PFSK-1 (cell line): ENCODE results near the gene LCMT1.

Experiments used
- FOXP2 ChIP-seq: optimal IDR thresholded peaks from 2 replicates; pipeline ENCODE3; 2011; ENCODE audit warnings: borderline replicate concordance, control low read depth, inconsistent platforms; ENCODE audit not compliant: insufficient read depth; ENCODE audit errors: extremely low read length, extremely low read depth
- POLR2AphosphoS5 ChIP-seq: IDR thresholded peaks from 2 replicates; pipeline ENCODE4 v1.6.1; 2012; ENCODE audit warnings: low read depth, mild to moderate bottlenecking, control low read depth, low read length, moderate library complexity
- SIN3A ChIP-seq: IDR thresholded peaks from 2 replicates; pipeline ENCODE4 v1.6.1; 2012; ENCODE audit warnings: mild to moderate bottlenecking, low read length, moderate library complexity, borderline replicate concordance; ENCODE audit not compliant: insufficient read depth
- TAF1 ChIP-seq: IDR thresholded peaks from 2 replicates; pipeline ENCODE4 v1.6.1; 2012; ENCODE audit warnings: low read length, control low read depth, borderline replicate concordance; ENCODE audit not compliant: insufficient read depth
- TF ChIP-seq, protein P1 (sequence below), 2 experiments: IDR thresholded peaks; 2 replicates each; pipeline versions ENCODE4 v1.6.1 to v1.8.0; 2011 to 2012; ENCODE audit warnings: low read depth in 2 of 2, low read length in 2 of 2, control low read depth in 1 of 2, inconsistent platforms in 1 of 2, mild to moderate bottlenecking in 1 of 2, moderate library complexity in 1 of 2; ENCODE audit not compliant: insufficient read depth in 1 of 2

Gene LCMT1

DNA sequence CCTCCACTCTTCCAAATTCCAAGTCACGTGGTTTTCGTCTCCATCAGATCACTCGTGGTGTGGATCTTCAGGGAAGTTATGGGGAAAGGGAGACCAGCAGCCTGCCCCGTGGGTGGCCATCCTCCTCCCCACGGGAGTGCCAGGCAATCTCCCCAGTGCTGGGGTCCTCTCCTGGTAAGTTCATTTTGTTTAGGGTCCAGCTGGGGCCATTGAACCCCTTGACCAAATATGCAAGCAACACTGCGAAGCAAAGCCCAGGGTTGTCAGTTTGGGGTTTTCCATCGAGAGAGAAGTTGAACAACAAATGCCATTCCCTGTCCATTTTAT, 4.1 kb upstream of the LCMT1 start:
- TF ChIP-seq, protein P1, sequence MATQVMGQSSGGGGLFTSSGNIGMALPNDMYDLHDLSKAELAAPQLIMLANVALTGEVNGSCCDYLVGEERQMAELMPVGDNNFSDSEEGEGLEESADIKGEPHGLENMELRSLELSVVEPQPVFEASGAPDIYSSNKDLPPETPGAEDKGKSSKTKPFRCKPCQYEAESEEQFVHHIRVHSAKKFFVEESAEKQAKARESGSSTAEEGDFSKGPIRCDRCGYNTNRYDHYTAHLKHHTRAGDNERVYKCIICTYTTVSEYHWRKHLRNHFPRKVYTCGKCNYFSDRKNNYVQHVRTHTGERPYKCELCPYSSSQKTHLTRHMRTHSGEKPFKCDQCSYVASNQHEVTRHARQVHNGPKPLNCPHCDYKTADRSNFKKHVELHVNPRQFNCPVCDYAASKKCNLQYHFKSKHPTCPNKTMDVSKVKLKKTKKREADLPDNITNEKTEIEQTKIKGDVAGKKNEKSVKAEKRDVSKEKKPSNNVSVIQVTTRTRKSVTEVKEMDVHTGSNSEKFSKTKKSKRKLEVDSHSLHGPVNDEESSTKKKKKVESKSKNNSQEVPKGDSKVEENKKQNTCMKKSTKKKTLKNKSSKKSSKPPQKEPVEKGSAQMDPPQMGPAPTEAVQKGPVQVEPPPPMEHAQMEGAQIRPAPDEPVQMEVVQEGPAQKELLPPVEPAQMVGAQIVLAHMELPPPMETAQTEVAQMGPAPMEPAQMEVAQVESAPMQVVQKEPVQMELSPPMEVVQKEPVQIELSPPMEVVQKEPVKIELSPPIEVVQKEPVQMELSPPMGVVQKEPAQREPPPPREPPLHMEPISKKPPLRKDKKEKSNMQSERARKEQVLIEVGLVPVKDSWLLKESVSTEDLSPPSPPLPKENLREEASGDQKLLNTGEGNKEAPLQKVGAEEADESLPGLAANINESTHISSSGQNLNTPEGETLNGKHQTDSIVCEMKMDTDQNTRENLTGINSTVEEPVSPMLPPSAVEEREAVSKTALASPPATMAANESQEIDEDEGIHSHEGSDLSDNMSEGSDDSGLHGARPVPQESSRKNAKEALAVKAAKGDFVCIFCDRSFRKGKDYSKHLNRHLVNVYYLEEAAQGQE (IDR thresholded peaks at IDR 0.05; ENCODE audit: insufficient read depth in 1 of 2, low read depth in 2 of 2, low read length in 2 of 2) = no peak
- TF ChIP-seq SIN3A (no peak), FOXP2 (no peak), TAF1 (no peak), POLR2AphosphoS5 (no peak)

DNA sequence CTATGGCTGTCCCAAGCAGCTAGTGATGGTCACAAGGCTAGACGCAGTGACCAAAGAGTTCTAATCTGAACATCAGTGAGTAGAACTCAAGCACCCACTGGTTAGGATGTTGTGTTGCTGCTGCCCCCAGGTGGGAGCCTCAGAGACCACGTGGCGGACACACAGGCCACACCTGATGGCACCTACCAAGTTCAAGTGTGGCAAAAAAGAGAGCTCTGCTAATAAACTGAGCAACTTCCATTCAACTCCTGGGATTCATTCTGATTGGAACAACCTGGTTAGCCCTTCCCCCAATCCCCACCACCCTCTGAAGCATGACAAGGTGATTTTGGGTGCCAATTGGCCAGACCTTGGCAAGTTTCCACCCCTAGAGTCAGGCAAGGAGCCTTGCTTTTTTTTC, 3.5 kb upstream of the LCMT1 start:
- TF ChIP-seq TAF1 (no peak), SIN3A (no peak), FOXP2 (no peak), POLR2AphosphoS5 (no peak)
- TF ChIP-seq, protein P1 (IDR thresholded peaks at IDR 0.05; ENCODE audit: insufficient read depth in 1 of 2, low read depth in 2 of 2, low read length in 2 of 2) = no peak

DNA sequence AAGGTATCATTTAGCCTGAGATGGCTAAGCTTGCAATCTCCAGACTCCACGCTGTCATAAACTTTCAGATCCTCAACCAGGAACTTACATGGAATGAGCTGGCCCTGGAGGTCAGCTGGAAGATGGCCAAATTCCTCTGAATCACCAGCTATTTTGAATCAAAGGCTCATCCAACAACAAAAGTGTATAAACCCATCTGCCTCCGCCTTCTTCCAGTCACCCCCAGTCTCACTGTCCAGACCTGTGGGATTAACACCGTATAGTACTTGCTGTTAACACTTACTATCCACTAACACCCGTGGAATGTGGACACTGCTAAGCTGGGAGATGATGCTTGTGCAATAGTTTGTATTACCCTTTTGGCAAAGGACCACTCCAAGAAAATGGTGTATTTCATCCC, 1.9 kb upstream of the LCMT1 start:
- TF ChIP-seq POLR2AphosphoS5 (no peak), SIN3A (no peak), TAF1 (no peak), FOXP2 (no peak)
- TF ChIP-seq, protein P1 (IDR thresholded peaks at IDR 0.05; ENCODE audit: insufficient read depth in 1 of 2, low read depth in 2 of 2, low read length in 2 of 2) = no peak

DNA sequence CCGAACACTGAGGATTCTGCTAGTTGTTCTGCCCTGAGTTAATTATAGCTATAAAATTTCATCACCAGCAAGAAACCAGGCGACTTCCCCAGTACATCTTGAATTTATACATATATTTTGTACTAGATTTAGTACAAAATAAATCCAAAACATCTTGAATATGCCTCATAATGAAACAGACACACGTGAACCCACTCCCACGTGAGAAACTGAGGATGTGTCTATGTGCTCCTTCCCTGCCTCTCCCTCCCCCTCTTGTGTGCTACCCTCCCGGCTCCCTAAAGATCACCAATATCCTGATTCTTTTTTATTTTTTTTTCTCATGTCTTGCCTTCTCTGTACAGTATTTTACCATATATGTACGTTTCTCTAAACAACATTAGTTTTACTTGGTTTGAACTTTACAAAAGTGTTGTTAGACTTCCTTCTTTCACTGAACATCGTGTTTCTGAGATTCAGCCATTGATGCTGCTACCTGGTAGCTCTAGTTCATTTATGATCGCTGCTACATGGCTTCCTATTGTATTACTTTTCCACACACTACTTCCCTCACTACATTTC, 1.1 kb upstream of the LCMT1 start:
- TF ChIP-seq FOXP2 = no peak

DNA sequence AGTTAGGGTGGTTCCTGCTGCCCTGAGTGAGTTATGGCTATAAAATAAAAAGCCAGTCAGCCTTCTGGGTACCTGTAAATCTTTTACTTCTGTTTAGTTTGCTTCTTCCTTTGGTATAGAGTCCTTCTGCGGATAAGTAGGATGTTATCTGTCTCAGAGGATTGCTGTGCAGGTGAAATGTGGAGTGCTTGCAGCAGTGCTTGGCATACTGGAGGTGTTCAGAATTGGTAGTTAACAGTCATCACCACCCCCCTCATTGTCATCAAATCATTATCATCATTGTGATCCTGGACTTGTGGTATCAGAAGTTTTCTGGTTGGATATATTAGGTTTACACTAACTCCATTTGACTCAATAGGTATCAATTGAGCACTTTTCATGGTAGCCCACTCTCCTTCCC, 2.6 kb downstream of the LCMT1 start:
- TF ChIP-seq SIN3A (no peak), FOXP2 (no peak), POLR2AphosphoS5 (no peak), TAF1 (no peak)
- TF ChIP-seq, protein P1 (IDR thresholded peaks at IDR 0.05; ENCODE audit: insufficient read depth in 1 of 2, low read depth in 2 of 2, low read length in 2 of 2) = no peak

DNA sequence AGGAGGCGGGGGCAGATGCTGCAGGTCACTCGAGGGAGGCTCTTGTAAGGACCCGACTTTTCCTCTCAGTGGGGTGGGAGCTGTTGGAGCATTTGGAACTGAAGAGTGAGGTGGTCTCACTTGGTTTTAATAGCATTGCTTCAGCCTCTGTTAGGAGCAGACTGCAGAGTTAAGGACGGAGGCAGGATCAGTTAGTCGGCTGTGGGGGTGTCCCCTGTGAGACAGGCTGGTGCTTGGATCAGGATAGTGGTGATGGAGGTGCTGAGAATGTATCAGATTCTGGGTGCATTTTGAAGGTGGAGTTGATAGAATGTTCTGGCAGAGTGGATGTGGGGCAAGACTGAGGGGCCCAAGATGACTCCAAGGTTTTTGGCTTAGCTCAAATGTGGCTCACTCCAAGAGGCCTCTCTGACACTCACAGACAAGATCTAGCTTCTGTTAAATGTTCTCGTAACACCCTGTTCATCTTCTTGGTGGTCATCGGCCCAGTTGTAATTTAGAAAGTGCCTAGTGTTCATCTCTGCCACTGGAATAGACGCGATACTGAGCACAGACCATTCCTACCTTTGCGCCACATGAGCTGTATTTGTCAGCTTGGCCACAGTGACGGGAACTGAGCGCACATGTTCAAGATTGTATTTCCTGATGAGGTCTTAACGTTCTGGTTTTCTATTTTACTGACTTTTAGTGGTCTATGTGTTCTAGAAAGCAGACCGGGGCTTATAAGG, 7.5 kb downstream of the LCMT1 start:
- TF ChIP-seq FOXP2 = no peak
- TF ChIP-seq TAF1 = no peak
- TF ChIP-seq POLR2AphosphoS5 = no peak
- TF ChIP-seq, protein P1 (IDR thresholded peaks at IDR 0.05; ENCODE audit: insufficient read depth in 1 of 2, low read depth in 2 of 2, low read length in 2 of 2) = no peak
- TF ChIP-seq SIN3A = no peak
